Activated naive CD4-positive, alpha-beta T cell treated with anti-CD3 and anti-CD28 coated beads, Interleukin-2, amount 50 U/mL, for 24 hours (primary cell): ENCODE results near the gene NAP1L4.
A peak's percentile ranks its signal among the peaks of the same experiment; 100 is the strongest.
"Not testable (repeated sequence)": the region's sequence is repeated elsewhere in the genome, so short reads cannot be mapped to it uniquely, and the experiment has no call there.

Experiments
- H3K27ac Mint-ChIP-seq: one replicate; pipeline ENCODE4 v1.8.0; 2021; ENCODE audit warnings: mild to moderate bottlenecking, mixed read lengths
- H3K27me3 Mint-ChIP-seq: one replicate; pipeline ENCODE4 v1.8.0; 2021; ENCODE audit warnings: mixed read lengths
- H3K36me3 Mint-ChIP-seq: one replicate; pipeline ENCODE4 v1.8.0; 2021; ENCODE audit warnings: mixed read lengths
- H3K4me1 Mint-ChIP-seq: one replicate; pipeline ENCODE4 v1.8.0; 2021; ENCODE audit warnings: mixed read lengths
- H3K4me3 Mint-ChIP-seq: one replicate; pipeline ENCODE4 v1.8.0; 2021; ENCODE audit warnings: mild to moderate bottlenecking, mixed read lengths
- H3K9me3 Mint-ChIP-seq: one replicate; pipeline ENCODE4 v1.8.0; 2021; ENCODE audit warnings: mixed read lengths

Gene NAP1L4

DNA sequence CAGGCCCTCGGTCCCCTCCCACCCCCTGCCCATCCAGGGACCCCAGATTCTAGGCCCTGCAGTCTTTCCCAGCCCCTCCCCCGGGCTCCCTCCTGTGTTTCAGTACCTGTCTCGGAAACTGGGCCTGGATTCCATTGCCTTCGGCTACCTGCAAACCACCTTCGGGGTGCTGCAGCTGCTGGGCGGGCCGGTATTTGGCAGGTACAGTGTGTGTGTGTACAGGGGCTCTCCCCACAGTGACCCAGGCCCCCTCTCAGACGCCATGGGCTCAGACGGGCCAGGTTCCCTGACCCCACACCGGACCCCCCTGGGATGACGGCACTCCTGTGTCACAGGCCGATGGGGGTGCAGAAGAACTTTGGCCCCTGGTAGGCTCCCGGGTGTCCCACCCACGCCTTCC lies 84.0 kb downstream of the NAP1L4 start:
- Mint-ChIP-seq H3K4me1 (peaks cover 14% of the 10 kb centered on the region), H3K4me3 (no peak overlapping the region), H3K27me3 (no peaks in the 10 kb centered on the region), H3K36me3 (peaks cover 12% of the 10 kb centered on the region), H3K27ac (no peak overlapping the region), H3K9me3 (no peaks in the 10 kb centered on the region)

DNA sequence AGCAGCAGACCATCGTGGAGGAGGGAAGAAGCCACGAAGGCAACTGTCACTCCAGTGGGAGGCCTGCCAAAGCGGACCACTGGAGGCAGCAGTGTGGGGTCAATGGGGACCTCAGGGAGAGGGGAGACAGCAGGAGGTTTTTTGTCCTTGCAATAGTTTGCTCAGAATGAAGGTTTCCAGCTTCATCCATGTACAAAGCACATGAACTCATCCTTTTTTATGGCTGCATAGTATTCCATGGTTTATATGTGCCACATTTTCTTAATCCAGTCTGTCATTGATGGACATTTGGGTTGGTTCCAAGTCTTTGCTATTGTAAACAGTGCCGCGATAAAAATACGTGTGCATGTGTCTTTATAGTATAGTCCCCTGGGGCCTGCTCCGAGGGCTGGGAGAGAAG lies 86.8 kb downstream of the NAP1L4 start:
- Mint-ChIP-seq H3K4me1 (peaks cover 18% of the 10 kb centered on the region), H3K36me3 (peaks cover 12% of the 10 kb centered on the region), H3K27ac (peak overlapping the region; percentile 5)
- not testable (repeated sequence) for H3K27me3 Mint-ChIP-seq, H3K4me3 Mint-ChIP-seq, H3K9me3 Mint-ChIP-seq

DNA sequence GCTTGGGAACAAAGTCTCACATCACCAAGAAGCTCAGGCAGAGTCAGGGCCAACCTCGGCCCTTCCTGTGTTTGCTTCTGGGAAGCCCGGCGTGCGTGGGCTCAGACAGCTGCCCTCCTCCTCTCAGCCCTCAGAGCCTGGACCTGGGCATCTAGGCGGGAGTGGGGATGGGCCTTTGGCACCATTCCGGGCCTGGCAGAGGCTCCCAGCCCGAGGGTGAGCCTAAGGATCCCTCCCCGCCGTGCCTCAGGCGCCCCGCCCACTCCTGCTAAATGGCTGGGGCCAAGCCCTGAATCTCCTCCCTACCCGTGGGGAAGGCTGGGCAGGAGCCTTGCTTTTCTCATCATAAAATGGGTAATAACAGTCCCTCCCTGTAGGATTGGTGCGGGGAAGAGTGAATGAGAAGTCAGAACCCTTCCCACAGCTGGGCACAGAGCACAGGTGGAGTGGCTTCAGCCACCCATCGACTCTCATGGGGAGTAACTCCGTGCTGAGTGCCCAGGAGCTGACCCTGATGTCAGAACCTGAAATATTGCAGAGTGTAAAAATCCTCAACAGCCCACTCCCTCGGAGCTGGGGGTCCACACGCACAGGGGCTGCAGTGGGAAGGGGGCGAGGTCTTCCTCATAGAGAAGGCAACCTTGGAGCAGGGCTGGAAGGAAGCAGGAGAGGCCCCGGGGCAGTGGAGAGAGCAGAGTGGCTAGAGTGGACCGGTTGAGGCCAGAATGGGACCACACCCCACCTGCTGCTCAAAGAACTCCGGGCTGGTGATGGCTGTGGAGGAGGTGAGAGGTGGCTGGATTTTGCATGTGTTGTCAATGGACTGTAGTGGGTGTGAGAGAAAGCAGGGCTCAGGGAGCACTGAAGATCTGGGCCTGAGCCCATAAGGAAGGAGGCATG lies 87.7 kb downstream of the NAP1L4 start:
- Mint-ChIP-seq H3K9me3 (no peaks in the 10 kb centered on the region), H3K4me3 (no peak overlapping the region), H3K27ac (no peak overlapping the region), H3K27me3 (no peaks in the 10 kb centered on the region), H3K36me3 (peaks cover 12% of the 10 kb centered on the region), H3K4me1 (peaks cover 26% of the 10 kb centered on the region)

DNA sequence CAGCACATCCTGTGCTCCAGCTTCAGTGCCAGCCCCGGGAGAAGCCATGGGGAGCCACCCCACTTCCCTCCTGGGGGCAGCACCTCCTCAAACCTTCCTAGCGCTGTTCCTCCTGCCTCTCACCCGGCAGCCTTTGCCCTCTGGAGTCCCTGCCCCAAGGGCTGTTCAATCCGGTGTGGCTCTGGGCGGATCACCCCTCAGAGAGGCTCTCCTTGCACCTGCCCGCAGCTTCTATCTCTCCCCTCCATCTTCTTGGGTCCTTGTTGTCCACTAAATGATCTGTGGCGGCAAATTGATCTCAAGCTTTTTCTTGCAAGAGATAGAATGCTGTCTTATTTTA lies 88.5 kb downstream of the NAP1L4 start:
- H3K27ac Mint-ChIP-seq = no peak overlapping the region
- H3K4me1 Mint-ChIP-seq = peaks cover 34% of the 10 kb centered on the region
- H3K36me3 Mint-ChIP-seq = peaks cover 12% of the 10 kb centered on the region
- H3K27me3 Mint-ChIP-seq = no peaks in the 10 kb centered on the region
- H3K4me3 Mint-ChIP-seq = peak overlapping the region; percentile 82
- H3K9me3 Mint-ChIP-seq = no peaks in the 10 kb centered on the region

DNA sequence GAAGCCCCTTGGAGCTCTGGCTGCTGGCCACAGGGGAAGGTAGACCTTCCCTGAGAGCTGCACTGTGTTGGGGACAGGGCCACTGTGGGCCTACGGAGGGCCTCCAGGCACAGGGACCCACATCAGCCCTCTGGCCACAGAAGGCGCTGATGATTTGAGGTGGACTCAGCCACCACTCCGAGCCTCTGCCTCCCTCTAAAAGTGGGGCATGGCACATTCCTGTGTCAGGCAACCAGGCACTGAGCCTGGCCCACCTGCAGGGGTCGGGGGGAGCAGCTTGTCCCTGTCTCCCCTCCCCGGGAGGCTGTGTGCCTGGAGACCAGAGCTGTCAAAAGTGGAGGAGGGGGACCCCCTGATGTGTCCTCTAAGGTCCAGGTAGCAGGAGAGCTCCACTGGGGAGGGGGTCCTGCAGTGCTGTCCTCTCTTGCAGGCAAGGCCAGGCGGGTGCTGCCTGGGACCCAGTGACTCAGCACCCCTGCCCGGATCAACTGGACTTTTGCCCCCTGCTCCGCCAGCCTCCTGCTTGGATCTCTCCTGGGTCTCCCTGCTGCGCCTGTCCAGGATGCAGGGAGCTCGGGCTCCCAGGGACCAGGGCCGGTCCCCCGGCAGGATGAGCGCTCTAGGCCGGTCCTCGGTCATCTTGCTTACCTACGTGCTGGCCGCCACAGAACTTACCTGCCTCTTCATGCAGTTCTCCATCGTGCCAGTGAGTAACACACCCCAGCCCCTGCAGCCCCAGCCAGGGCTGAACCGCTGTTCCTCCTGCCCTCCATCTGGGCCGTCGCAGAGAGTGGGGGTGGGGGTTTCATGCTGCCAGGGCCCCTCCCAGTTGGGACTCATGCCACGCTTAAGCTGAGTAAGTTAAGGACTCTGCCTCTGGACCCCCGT lies 89.1 kb downstream of the NAP1L4 start:
- no peak overlapping the region for H3K27ac Mint-ChIP-seq
- peaks cover 40% of the 10 kb centered on the region for H3K4me1 Mint-ChIP-seq
- H3K9me3 Mint-ChIP-seq = no peaks in the 10 kb centered on the region
- H3K36me3 Mint-ChIP-seq = peaks cover 12% of the 10 kb centered on the region
- no peaks in the 10 kb centered on the region for H3K27me3 Mint-ChIP-seq
- peak overlapping the region; percentile 82 for H3K4me3 Mint-ChIP-seq

DNA sequence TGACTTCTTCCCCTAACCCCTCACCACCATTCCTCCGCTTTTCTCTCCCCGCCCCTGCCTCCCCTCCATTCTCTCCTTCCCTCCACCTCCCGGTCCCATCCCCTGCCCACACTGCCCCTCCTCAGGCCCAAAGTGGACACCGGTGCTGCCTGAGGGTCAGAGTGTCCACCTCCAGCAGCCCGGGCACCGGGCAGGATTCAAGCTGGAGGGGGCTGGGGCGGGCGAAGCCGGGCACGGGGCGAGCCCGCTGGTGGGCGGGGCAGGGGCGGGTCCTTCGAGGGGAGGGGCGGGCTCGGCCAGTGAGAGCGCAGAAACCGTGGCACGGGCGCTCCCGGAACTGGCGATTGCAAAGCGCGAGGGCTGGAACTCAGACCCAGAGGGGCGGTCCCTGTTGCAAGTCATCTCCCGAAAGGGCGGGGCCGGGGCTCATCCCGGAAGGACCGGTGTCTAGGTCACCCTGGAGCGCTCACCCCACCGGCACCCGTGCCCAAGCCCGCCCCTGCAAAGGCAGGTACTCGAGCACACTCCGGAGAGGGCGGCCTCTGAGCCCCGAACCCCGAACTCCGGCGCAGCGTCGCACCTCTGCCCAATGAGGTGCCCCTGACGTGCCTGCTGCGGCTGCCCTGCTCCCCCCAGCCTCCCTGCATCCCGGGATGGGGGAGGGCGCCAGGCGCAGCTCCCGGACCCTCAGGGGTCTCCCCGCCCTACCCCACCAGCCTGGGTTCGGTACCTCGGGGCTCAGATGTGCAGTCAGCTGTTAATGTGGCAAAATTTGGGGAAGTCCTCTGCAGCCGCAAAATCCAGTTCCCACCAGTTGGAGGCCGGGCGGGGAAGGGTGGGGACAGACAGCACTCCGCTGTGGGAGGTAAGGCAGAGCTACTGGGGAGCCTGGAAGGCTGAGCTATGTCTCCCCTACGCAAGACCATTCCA lies 90.0 kb downstream of the NAP1L4 start:
- Mint-ChIP-seq H3K4me1 (peaks cover 44% of the 10 kb centered on the region), H3K27me3 (no peaks in the 10 kb centered on the region), H3K36me3 (peaks cover 12% of the 10 kb centered on the region), H3K27ac (no peak overlapping the region), H3K9me3 (no peaks in the 10 kb centered on the region), H3K4me3 (peak overlapping the region; percentile 68)

DNA sequence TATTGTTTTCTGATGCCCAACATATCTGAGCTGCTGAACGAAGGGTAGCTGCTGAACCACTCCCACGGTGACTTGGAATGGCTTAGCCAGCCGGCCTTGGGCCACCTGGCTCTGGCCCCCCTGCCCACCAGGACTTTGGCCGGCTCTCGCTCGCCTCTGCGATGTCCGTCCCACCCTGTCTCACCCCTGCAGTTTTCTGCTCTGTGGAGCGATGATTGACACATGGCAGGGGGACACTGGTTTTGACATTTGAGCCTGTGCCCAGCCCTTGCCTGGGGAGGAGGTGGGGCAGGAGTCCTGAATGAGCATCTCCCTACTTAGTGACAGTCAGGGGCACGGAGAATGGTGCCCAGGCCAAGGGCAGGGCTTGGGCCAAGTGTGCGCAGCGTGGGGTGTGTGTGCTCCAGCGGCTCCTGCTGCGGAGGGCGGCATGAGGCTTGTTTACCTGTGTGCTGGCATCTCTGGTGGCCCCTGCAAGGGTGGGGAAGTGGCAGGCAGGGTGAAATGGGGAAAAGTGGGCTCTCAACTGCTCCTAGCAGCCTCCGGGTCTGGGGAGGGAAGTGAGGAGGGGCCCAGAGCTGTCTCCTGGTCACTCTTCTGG lies 90.8 kb downstream of the NAP1L4 start:
- H3K27me3 Mint-ChIP-seq = no peaks in the 10 kb centered on the region
- H3K36me3 Mint-ChIP-seq = peaks cover 12% of the 10 kb centered on the region
- H3K9me3 Mint-ChIP-seq = no peaks in the 10 kb centered on the region
- peaks cover 44% of the 10 kb centered on the region for H3K4me1 Mint-ChIP-seq
- H3K27ac Mint-ChIP-seq = no peak overlapping the region
- H3K4me3 Mint-ChIP-seq = peak overlapping the region; percentile 35

DNA sequence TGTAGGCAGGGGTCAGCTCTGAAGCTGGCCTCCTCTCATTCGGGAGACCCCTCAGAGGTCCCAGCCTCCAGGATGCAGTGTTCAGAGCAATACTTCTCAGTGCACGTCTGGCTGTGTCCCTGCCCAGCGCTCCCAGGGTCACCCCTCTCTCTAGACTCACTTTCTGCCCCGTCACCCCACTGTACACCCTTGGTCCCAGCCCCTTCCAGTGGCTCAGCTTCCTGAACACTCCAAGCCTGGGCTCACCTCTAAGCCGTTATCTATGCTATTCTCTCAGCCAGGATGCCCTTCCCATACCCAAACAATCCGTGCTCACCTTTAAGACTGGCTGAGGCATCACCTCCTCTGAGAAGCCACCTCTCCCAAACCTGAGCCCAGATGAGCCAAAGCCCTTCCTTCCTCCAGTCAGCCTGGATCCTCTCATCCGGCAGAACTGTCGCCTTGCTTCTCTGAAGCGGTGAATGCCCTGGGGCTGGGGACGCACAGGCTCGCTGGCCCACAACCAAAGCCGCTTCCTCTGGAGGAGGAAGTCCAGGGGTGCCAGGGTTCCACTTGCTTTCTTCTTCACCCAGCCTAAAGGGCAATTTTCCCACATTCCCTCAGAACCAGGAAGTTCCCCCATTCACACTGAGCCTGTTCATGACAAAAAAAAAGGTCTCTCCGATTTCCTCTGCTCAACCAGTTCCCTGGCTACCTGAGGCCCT lies 92.9 kb downstream of the NAP1L4 start:
- Mint-ChIP-seq H3K27ac (peak overlapping the region; percentile 76), H3K4me3 (no peak overlapping the region), H3K9me3 (no peaks in the 10 kb centered on the region), H3K4me1 (peaks cover 40% of the 10 kb centered on the region), H3K27me3 (no peaks in the 10 kb centered on the region), H3K36me3 (no peaks in the 10 kb centered on the region)

DNA sequence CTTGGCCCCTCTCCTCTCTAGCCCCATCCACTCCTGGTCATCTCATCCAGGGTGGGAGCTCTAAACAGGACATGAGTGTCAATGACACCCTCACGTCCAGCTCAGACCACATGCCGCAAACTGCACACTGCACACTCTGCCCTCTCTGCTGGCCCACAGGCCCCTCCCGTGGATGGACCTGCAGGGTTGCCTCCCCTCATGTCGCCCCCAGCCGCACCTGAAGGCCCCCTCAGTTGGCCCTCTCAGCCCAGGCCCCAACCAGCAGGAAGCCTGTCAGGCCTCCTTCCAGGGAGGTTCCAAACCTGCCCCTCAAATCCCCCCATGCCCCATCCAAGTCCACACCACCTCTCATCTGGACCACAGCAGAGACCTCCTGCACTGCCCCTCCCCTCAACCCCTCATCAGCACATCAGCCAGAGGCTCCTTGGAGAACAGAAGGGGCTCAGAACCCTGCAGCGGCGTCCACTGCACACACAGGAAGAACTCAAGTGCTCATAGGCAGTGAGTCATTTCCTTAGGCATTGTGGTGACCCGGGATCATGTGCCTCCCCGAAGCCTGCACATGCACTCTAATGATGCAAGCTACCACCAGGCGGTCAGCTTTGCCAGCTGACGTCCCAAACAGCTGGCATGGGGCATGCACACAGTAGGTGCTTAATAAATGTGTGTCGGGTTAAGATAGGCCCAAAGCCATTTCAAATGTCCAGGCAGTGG lies 93.6 kb downstream of the NAP1L4 start:
- no peaks in the 10 kb centered on the region for H3K27me3 Mint-ChIP-seq
- peaks cover 38% of the 10 kb centered on the region for H3K4me1 Mint-ChIP-seq
- H3K36me3 Mint-ChIP-seq = no peaks in the 10 kb centered on the region
- peak overlapping the region; percentile 80 for H3K27ac Mint-ChIP-seq
- H3K4me3 Mint-ChIP-seq = peak overlapping the region; percentile 23
- no peaks in the 10 kb centered on the region for H3K9me3 Mint-ChIP-seq

DNA sequence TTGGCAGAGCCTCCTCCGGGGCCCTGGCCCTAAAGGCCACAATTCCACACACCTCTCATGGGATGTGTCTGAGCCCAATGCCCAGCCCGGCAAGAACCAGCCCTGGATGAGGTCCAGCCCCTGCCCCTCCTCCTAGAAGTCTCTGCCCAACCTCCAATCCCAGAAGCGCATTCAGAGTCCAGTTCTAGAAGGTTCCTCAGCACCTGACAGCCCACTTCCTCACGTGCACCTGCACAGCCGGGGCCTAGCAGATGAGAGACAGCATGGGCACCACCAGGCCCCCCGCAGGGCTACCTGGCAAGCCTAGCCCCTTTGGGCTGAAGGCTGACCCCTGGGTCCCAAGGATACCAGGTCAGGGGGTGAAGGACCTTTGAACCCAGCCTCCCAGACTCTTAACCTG lies 95.1 kb downstream of the NAP1L4 start:
- H3K9me3 Mint-ChIP-seq = no peaks in the 10 kb centered on the region
- no peak overlapping the region for H3K27ac Mint-ChIP-seq
- peaks cover 41% of the 10 kb centered on the region for H3K4me1 Mint-ChIP-seq

DNA sequence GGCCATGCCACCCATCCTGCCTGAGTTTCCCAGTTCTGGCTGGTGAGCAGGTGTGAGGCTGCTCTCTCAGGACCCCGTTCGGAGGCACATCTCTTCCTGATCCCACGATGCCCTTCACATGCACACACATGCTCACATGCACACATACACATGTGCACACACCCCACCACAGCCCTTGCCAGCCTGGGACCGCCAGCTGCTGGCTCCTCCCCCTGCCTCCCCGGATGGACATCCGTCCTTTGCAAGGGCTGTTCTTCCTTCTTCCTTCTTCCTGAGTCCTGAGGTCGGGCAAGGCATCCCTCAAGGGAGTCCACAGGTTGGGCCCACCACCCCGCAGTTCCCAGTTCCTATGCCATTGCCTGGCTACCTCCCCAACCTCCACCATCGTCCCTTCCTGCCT lies 96.1 kb downstream of the NAP1L4 start:
- no peak overlapping the region for H3K27ac Mint-ChIP-seq
- H3K4me3 Mint-ChIP-seq = no peak overlapping the region
- H3K9me3 Mint-ChIP-seq = no peaks in the 10 kb centered on the region
- no peaks in the 10 kb centered on the region for H3K27me3 Mint-ChIP-seq
- H3K4me1 Mint-ChIP-seq = peaks cover 49% of the 10 kb centered on the region
- H3K36me3 Mint-ChIP-seq = no peaks in the 10 kb centered on the region

More for the DNA sequence above, 95.1 kb downstream of the NAP1L4 start:
- no peaks in the 10 kb centered on the region for H3K36me3 Mint-ChIP-seq
- H3K4me3 Mint-ChIP-seq = no peak overlapping the region
- no peaks in the 10 kb centered on the region for H3K27me3 Mint-ChIP-seq
